Tibial nerve (tissue), 4 donors: Measurements from ENCODE around the gene NXPE4.

ENCODE experiments used
- CTCF ChIP-seq, 5 experiments: fragments of 200-600 bp in 3 of 5; fragments of 450-650 bp in 2 of 5; sonication (generic) in 3 of 5; IDR thresholded peaks; one replicate each; pipeline ENCODE4 v1.5.1; 2016 to 2019; ENCODE audit warnings: antibody characterized with exemption in 5 of 5, mild to moderate bottlenecking in 3 of 5, moderate library complexity in 2 of 5
- EP300 ChIP-seq, 2 donors: sonication (generic); formaldehyde crosslinking; IDR thresholded peaks; one replicate each; pipeline ENCODE4 v1.6.1; 2017; ENCODE audit warnings: antibody characterized with exemption in 2 of 2, mild to moderate bottlenecking in 1 of 2
- POLR2A ChIP-seq, 2 donors: fragments of 450-650 bp; IDR thresholded peaks; one replicate each; pipeline ENCODE4 v1.6.1; 2017; ENCODE audit warnings: antibody characterized with exemption in 2 of 2, mild to moderate bottlenecking in 2 of 2, moderate library complexity in 2 of 2

GRCh38 chr11:114605370-114605769 is 9.8 kb upstream of the NXPE4 start:
- TF ChIP-seq CTCF (IDR thresholded peaks at IDR 0.05): no peak
- no peak for TF ChIP-seq POLR2A (IDR thresholded peaks at IDR 0.05)
- no peak for TF ChIP-seq EP300 (IDR thresholded peaks at IDR 0.05)
